Fibroblast of lung (primary cell): Measurements from ENCODE around the gene SHANK3. TPM values are rescaled to one million over a fixed set of nuclear protein-coding genes. Genes with fewer than 3 reads are reported as not detected.

ENCODE experiments used
- DNase-seq, 2 donors: peaks; one replicate each; pipeline versions ENCODE4 v3.0.0 to v3.0.0-alpha.2; 2010; ENCODE audit warnings: low read depth in 2 of 2
- H2AFZ ChIP-seq: 2 replicates; pipeline ENCODE4 v1.5.1; 2012; ENCODE audit warnings: low read length, control low read depth, inconsistent platforms
- H3K27ac ChIP-seq: 2 replicates; pipeline ENCODE4 v1.5.1; 2011; ENCODE audit warnings: low read length, control low read depth; ENCODE audit not compliant: insufficient read depth
- H3K27me3 ChIP-seq: 2 replicates; pipeline ENCODE4 v1.5.1; 2011; ENCODE audit warnings: mild to moderate bottlenecking, low read length; ENCODE audit not compliant: control insufficient read depth, insufficient read depth
- H3K36me3 ChIP-seq: 2 replicates; pipeline ENCODE4 v1.5.1; 2011; ENCODE audit warnings: low read length; ENCODE audit not compliant: control insufficient read depth, insufficient read depth
- H3K4me1 ChIP-seq: 2 replicates; pipeline ENCODE4 v1.5.1; 2011; ENCODE audit warnings: low read length; ENCODE audit not compliant: control insufficient read depth, insufficient read depth; ENCODE audit errors: extremely low read depth
- H3K4me2 ChIP-seq: 2 replicates; pipeline ENCODE4 v1.5.1; 2011; ENCODE audit warnings: low read length, control low read depth; ENCODE audit not compliant: insufficient read depth; ENCODE audit errors: extremely low read depth
- H3K4me3 ChIP-seq, 4 experiments: fragments of 200-600 bp in 1 of 4; sonication (generic) in 1 of 4; replicated peaks in 1 of 4; 2 replicates each; pipeline ENCODE4 v1.5.1; 2011 to 2016; ENCODE audit warnings: low read length in 4 of 4, low read depth in 3 of 4, mild to moderate bottlenecking in 3 of 4, control low read depth in 2 of 4, inconsistent platforms in 1 of 4, mixed read lengths in 1 of 4; ENCODE audit not compliant: insufficient read depth in 1 of 4; ENCODE audit errors: control extremely low read depth in 1 of 4
- H3K79me2 ChIP-seq: 2 replicates; pipeline ENCODE4 v1.5.1; 2012; ENCODE audit warnings: mild to moderate bottlenecking, low read length, inconsistent platforms; ENCODE audit not compliant: control insufficient read depth, insufficient read depth
- H3K9ac ChIP-seq: 2 replicates; pipeline ENCODE4 v1.5.1; 2011; ENCODE audit warnings: mild to moderate bottlenecking, low read length, control low read depth; ENCODE audit not compliant: insufficient read depth
- H3K9me3 ChIP-seq: 2 replicates; pipeline ENCODE4 v1.5.1; 2012; ENCODE audit warnings: low read depth, low read length; ENCODE audit not compliant: control insufficient read depth, insufficient read depth
- H4K20me1 ChIP-seq: 2 replicates; pipeline ENCODE4 v1.5.1; 2011; ENCODE audit warnings: low read length; ENCODE audit not compliant: control insufficient read depth, insufficient read depth; ENCODE audit errors: extremely low read depth
- EZH2 ChIP-seq: IDR thresholded peaks from 2 replicates; pipeline ENCODE4 v1.5.1; 2012; ENCODE audit warnings: low read length, control low read depth, mild to moderate bottlenecking; ENCODE audit errors: missing control alignments
- polyA plus RNA-seq, 2 donors: library from polyadenylated mRNA; depleted of rRNA in 1 of 2; stranded (reverse) in 1 of 2; unstranded in 1 of 2; fragments of >200 nt; gene quantifications; 2 replicates each; pipeline ENCODE4 v1.2.1, GENCODE V29; 2011 to 2012; ENCODE audit warnings: missing spikeins in 1 of 2
- total RNA-seq: library from RNA; depleted of rRNA; stranded (reverse); fragments of >200 nt; gene quantifications from 2 replicates; pipeline ENCODE4 v1.2.1, GENCODE V29; 2014
- TF ChIP-seq, protein P1 (sequence below), 2 donors: IDR thresholded peaks in 1 of 2; conservative IDR thresholded peaks in 1 of 2; 1 replicate in 1 of 2; 2 replicates in 1 of 2; pipeline ENCODE4 v1.5.1; 2011 to 2012; ENCODE audit warnings: low read length in 2 of 2, control low read depth in 1 of 2, inconsistent platforms in 1 of 2, low read depth in 1 of 2, mild to moderate bottlenecking in 1 of 2

SHANK3 gene
- total and polyA plus RNA-seq, 2 donors (not counting 1 experiment from before 2014, with no cell fraction given): 0.17 to 0.33 TPM

DNA sequence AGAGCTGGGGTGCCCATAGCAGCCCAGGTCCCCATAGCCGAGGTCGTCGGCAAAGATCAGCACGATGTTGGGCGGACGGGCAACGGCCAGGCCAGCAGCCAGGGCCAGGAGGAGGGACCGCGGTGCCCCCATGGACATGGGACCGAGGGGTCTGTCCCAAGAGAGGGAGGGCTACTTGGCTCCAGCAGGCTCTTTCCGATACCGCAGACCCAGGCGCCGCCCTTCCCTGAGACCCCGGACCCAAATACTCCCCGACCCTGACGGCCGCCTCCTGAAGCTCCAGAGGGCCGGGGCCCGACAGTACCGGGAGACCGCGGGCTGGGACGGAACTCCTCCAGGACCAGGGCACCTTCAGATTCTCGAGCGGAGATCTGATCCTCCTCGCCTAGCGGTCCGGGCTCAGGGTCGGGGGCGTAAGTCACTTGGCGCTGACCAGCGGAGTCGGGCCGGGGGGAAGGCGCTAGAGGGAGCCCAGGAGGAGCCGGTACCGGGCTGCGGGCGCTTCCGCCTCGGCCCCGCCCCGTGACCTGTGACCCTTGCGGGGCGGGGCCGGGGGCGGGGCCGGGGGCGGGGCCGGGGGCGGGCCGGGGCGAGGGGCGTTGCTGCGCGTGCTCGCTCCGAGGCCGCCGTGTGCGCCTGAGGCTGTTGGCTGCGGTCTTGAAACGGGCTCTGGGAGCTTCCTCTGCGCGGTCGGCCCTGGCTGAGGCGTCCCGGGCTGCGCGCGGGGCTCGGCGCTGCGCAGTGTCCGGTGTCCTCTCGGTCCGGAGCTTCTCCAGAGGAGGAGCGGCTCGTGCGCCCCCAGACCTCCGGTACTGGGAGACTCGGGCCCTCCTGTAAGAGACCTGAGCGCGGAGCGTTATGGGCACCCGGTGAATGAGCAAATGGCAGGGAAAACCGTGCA, 44.7 kb upstream of the SHANK3 start, which contains the start of gene ARSA:
Gene ARSA, minus strand, starts transcription at position 511 of the 901 bp plus-strand sequence. Its CDS starts 373 bp downstream, at position 138.
- Histone ChIP-seq H3K27ac (peak within 1 kb of the TSS; percentile 30), H3K27me3 (no peaks in the 10 kb centered on the region), H2AFZ (peak within 1 kb of the TSS; percentile 99), H3K79me2 (no peaks in the 10 kb centered on the region), H3K4me3 (peak within 1 kb of the TSS; percentile 71 to 90 (median 74)), H3K36me3 (peaks cover 2% of the 10 kb centered on the region), H3K4me1 (peaks cover 6% of the 10 kb centered on the region), H4K20me1 (no peaks in the 10 kb centered on the region), H3K4me2 (peak within 1 kb of the TSS; percentile 100), H3K9me3 (no peaks in the 10 kb centered on the region), H3K9ac (peak within 1 kb of the TSS; percentile 48)
- no peak for TF ChIP-seq EZH2
- TF ChIP-seq, protein P1, sequence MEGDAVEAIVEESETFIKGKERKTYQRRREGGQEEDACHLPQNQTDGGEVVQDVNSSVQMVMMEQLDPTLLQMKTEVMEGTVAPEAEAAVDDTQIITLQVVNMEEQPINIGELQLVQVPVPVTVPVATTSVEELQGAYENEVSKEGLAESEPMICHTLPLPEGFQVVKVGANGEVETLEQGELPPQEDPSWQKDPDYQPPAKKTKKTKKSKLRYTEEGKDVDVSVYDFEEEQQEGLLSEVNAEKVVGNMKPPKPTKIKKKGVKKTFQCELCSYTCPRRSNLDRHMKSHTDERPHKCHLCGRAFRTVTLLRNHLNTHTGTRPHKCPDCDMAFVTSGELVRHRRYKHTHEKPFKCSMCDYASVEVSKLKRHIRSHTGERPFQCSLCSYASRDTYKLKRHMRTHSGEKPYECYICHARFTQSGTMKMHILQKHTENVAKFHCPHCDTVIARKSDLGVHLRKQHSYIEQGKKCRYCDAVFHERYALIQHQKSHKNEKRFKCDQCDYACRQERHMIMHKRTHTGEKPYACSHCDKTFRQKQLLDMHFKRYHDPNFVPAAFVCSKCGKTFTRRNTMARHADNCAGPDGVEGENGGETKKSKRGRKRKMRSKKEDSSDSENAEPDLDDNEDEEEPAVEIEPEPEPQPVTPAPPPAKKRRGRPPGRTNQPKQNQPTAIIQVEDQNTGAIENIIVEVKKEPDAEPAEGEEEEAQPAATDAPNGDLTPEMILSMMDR (conservative IDR thresholded peaks at IDR 0.05 in 1 of 2, IDR thresholded peaks at IDR 0.05 in 1 of 2; ENCODE audit: low read depth in 1 of 2, low read length in 2 of 2): peak; percentile 38 to 41
- peak; percentile 82 to 83 for DNase-seq

DNA sequence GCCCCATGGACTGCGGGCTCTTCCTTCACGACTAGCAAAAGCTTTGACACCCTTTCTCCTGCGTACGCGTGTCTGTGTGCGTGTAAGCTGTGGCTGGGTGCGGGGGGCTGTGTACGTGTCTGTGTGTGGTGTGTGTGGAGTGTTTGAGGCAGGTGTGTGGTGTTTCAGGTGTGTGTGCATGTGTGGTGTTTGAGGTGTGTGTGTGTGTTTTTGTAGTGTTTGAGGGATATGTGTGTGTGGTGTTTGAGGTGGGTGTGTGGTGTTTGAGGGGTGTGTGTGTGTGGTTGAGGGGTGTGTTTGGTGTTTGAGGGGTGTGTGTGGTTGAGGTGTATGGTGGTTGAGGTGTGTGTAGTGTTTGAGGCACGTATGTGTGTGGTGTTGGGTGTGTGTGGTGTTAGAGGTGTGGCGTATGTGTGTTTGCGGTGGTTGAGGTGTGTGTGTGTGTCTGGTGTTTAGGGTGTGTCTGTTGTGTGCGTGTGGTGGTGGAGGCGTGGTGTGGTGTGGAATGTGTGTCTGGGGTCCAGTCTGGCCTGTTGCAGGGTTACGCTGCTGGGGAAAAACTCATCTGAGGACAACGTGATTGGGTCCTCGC, 44.0 kb upstream of the SHANK3 start:
- no peak overlapping the region for H3K27ac ChIP-seq
- H3K4me3 ChIP-seq: peak overlapping the region; percentile 71 to 90 (median 74)
- peaks cover 3% of the 10 kb centered on the region for H3K27me3 ChIP-seq
- H3K4me1 ChIP-seq: peaks cover 6% of the 10 kb centered on the region
- H3K9me3 ChIP-seq: no peaks in the 10 kb centered on the region
- H4K20me1 ChIP-seq: no peaks in the 10 kb centered on the region
- peak overlapping the region; percentile 37 for H3K9ac ChIP-seq
- DNase-seq: no peak
- H3K36me3 ChIP-seq: peaks cover 2% of the 10 kb centered on the region
- H2AFZ ChIP-seq: peak overlapping the region; percentile 99
- TF ChIP-seq, protein P1 (conservative IDR thresholded peaks at IDR 0.05 in 1 of 2, IDR thresholded peaks at IDR 0.05 in 1 of 2; ENCODE audit: low read depth in 1 of 2, low read length in 2 of 2): no peak
- TF ChIP-seq EZH2: no peak
- no peaks in the 10 kb centered on the region for H3K79me2 ChIP-seq
- H3K4me2 ChIP-seq: peak overlapping the region; percentile 100

DNA sequence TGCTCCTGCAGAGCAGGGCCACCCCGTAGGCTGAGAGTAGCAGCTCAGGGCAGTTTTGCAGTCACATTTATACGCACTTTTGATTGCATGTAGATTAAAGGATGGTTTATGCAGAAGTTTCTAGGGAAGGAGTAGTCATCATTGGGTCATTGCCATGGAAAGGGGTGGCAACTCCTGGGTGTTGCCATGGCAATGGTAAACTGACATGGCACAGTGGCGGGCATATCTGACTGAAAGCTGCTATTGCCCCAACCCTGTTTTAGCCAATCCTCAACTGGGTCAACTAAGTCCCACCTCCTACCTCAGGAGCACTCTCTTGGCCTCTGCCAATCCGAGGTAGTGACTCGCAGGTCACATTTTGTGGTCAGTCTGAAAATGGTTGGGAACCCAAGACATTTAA, 42.2 kb upstream of the SHANK3 start:
- DNase-seq: peak in 1 of 2 donors; percentile 13
- H3K4me3 ChIP-seq: no peak overlapping the region
- no peaks in the 10 kb centered on the region for H3K79me2 ChIP-seq

More for the DNA sequence above, 42.2 kb upstream of the SHANK3 start:
- Histone ChIP-seq H3K9ac (no peak overlapping the region), H3K4me1 (peaks cover 6% of the 10 kb centered on the region), H3K36me3 (no peaks in the 10 kb centered on the region), H3K27me3 (peaks cover 6% of the 10 kb centered on the region), H3K4me2 (no peak overlapping the region), H2AFZ (no peak overlapping the region), H3K9me3 (no peaks in the 10 kb centered on the region), H4K20me1 (no peaks in the 10 kb centered on the region), H3K27ac (no peak overlapping the region)
- TF ChIP-seq EZH2: no peak
- TF ChIP-seq, protein P1 (conservative IDR thresholded peaks at IDR 0.05 in 1 of 2, IDR thresholded peaks at IDR 0.05 in 1 of 2; ENCODE audit: low read depth in 1 of 2, low read length in 2 of 2): no peak
